Nephron progenitor cell (in vitro differentiated cells): ENCODE measurements around the gene SIPA1L3.
A peak's percentile ranks its signal among the peaks of the same experiment; 100 is the strongest.
"Not testable (repeated sequence)": the region's sequence is repeated elsewhere in the genome, so short reads cannot be mapped to it uniquely, and the experiment has no call there.

Experiments used
- DNase-seq: peaks from one replicate; pipeline ENCODE4 v3.0.0; 2021
- H3K27ac Mint-ChIP-seq: 2 replicates; pipeline ENCODE4 v1.8.0; 2021; ENCODE audit warnings: mild to moderate bottlenecking, moderate library complexity, mixed read lengths
- H3K27me3 Mint-ChIP-seq: 2 replicates; pipeline ENCODE4 v1.8.0; 2021; ENCODE audit warnings: mild to moderate bottlenecking, low read depth, mixed read lengths; ENCODE audit not compliant: poor library complexity
- H3K36me3 Mint-ChIP-seq: 2 replicates; pipeline ENCODE4 v1.8.0; 2021; ENCODE audit warnings: low read depth, mixed read lengths
- H3K4me1 Mint-ChIP-seq: 2 replicates; pipeline ENCODE4 v1.8.0; 2021; ENCODE audit warnings: mixed read lengths
- H3K4me3 Mint-ChIP-seq: 2 replicates; pipeline ENCODE4 v1.8.0; 2021; ENCODE audit warnings: mild to moderate bottlenecking, moderate library complexity, mixed read lengths
- H3K9me3 Mint-ChIP-seq: 2 replicates; pipeline ENCODE4 v1.8.0; 2021; ENCODE audit warnings: mild to moderate bottlenecking, moderate library complexity, mixed read lengths
- CTCF ChIP-seq: fragments of 200-600 bp; sonication (generic); IDR thresholded peaks from 2 replicates; pipeline ENCODE4 v1.5.0; 2021; ENCODE audit warnings: antibody characterized with exemption

SIPA1L3 gene

DNA sequence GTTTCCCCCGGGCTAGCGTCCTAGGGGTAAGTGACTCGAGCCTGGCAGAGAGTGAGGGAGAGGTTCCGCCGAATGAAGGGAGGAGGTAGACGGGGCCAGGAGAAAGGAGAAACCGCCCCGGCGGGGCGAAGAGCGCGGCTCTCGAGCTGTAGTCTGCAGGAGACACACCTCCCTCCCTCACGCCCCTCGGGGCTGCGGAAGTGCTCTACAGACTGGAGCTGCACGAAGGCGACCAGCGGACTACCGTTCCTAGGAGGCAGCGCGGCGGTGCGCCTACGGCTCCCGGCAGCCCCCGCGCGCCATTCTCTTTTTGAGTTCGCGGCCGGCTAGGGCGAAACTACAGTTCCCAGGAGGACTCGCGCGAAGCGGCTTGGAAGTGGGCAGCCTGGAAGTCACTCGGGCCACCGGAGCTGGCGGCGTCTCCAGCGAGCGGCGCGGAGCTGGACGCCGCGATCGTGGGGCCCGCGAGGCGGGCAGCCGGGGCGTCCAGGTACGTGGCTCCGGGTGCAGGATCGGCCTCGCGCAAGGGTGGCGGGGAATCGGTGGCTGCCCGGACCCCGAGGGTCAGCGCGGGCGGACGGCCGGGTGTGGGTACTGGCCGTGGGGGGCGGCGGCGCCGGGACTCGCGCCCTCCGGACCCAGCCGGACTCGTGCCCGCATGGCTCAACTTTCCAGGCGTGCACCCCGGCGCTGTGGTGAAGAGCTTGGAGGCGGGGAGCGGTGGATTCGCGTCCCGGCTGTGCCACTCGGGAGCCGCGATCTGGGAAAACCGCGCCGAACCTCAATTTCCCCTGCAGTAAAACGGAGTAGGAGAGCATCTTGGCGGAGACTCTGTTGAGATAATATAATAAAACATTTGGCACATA is at the start of gene SIPA1L3:
Gene SIPA1L3, plus strand, starts transcription at position 340 of the 866 bp plus-strand sequence. CDS start 174,358 bp downstream, outside the sequence.
- H3K27me3 Mint-ChIP-seq, result no peaks in the 10 kb centered on the region
- H3K36me3 Mint-ChIP-seq, result peaks cover 6% of the 10 kb centered on the region
- peak; percentile 95 for DNase-seq

GRCh38 chr19:37864501-37864900 is 42.5 kb upstream of the SIPA1L3 start:
- no peak overlapping the region for H3K27ac Mint-ChIP-seq
- H3K9me3 Mint-ChIP-seq, result peaks cover 25% of the 10 kb centered on the region
- DNase-seq, result no peak
- peaks cover 5% of the 10 kb centered on the region for H3K27me3 Mint-ChIP-seq
- H3K4me3 Mint-ChIP-seq, result no peak overlapping the region
- no peak for TF ChIP-seq CTCF
- peaks cover 5% of the 10 kb centered on the region for H3K4me1 Mint-ChIP-seq
- no peaks in the 10 kb centered on the region for H3K36me3 Mint-ChIP-seq

More for the DNA sequence above, at the start of gene SIPA1L3:
- Mint-ChIP-seq H3K27ac (peak within 1 kb of the TSS; percentile 97), H3K4me1 (peaks cover 42% of the 10 kb centered on the region), H3K9me3 (no peaks in the 10 kb centered on the region), H3K4me3 (peak within 1 kb of the TSS; percentile 89)
- no peak for TF ChIP-seq CTCF

DNA sequence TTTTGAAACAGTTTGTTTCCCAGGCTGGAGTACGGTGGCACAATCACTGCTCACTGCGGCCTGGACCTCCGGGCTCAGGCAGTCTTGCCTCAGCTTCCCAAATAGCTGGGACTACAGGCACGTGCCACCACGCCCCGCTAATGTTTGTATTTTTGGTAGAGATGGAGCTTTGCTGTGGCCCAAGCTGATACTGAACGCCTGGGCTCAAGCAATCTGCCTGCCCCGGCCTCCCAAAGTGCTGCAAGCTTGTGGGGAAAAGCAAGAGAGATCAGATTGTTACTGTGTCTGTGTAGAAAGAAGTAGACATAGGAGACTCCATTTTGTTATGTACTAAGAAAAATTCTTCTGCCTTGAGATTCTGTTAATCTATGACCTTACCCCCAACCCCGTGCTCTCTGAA is 41.1 kb upstream of the SIPA1L3 start:
- H3K27ac Mint-ChIP-seq, H3K4me1 Mint-ChIP-seq, DNase-seq, H3K4me3 Mint-ChIP-seq, H3K27me3 Mint-ChIP-seq, H3K36me3 Mint-ChIP-seq: not testable (repeated sequence)
- H3K9me3 Mint-ChIP-seq, result peaks cover 37% of the 10 kb centered on the region

DNA sequence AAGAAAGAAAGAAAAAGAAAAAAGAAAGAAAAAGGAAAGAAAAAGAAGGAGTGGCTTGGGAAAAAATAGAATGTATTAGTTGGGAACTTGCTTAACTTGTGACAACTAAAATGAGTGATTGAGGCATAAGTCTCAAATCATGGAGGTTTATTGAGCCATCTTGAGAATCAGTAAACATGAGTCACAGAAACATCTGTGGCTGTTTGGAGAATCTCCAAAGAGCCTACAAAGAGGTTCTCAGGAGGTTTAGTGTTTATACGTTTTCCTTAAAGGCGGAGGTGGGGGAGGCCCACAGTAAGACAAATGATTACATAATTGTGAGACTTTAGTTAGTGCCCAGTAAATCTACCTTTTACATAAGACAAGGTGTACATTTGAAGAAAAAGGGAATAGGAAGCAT is 39.2 kb upstream of the SIPA1L3 start:
- Mint-ChIP-seq H3K9me3 (peaks cover 56% of the 10 kb centered on the region), H3K27me3 (peaks cover 5% of the 10 kb centered on the region), H3K36me3 (peaks cover 14% of the 10 kb centered on the region), H3K4me1 (peaks cover 5% of the 10 kb centered on the region), H3K27ac (no peak overlapping the region), H3K4me3 (no peak overlapping the region)
- no peak for DNase-seq
- TF ChIP-seq CTCF, result no peak

DNA sequence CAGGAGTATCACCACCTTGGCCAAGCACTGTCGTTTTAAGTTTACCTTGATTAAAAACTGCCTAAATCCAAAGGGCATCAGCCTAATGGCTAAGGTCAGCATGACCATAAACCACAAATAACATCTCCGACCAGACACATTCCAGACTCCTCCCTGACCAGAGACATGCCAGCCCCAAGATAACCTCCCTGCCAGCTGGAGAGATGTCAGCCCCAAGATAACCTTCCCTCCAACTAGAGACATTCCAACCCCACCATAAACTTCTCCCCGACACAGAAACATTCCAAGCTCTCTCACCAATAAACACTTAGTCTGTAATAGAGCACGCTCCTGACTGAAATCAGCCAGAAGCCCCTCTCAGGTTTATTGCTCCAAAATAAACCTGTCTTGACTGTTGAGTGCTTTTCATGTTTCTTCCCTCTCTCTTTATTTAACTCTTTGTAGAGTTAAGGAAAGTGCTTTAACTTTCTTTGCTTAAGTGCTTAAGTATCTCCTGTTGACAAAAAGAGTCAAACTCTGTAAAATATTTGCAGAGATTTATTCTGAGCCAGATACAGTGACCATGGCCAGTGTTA is 37.2 kb upstream of the SIPA1L3 start:
- Mint-ChIP-seq H3K9me3 (peaks cover 71% of the 10 kb centered on the region), H3K36me3 (peaks cover 14% of the 10 kb centered on the region), H3K4me1 (peaks cover 9% of the 10 kb centered on the region), H3K27ac (no peak overlapping the region), H3K4me3 (no peak overlapping the region), H3K27me3 (peaks cover 5% of the 10 kb centered on the region)
- TF ChIP-seq CTCF, result no peak
- no peak for DNase-seq

- Mint-ChIP-seq H3K27ac (no peak overlapping the region), H3K27me3 (no peaks in the 10 kb centered on the region), H3K4me1 (peaks cover 15% of the 10 kb centered on the region), H3K4me3 (no peak overlapping the region), H3K36me3 (peaks cover 14% of the 10 kb centered on the region), H3K9me3 (peaks cover 80% of the 10 kb centered on the region)
- no peak for TF ChIP-seq CTCF
- DNase-seq, result no peak
These were observed 34.6 kb upstream of the SIPA1L3 start for GRCh38 chr19:37872383-37872782.
